Measurements from ENCODE around the gene ZMIZ2.
"Not testable (repeated sequence)": the region's sequence is repeated elsewhere in the genome, so short reads cannot be mapped to it uniquely, and the experiment has no call there.

ZMIZ2 gene

DNA sequence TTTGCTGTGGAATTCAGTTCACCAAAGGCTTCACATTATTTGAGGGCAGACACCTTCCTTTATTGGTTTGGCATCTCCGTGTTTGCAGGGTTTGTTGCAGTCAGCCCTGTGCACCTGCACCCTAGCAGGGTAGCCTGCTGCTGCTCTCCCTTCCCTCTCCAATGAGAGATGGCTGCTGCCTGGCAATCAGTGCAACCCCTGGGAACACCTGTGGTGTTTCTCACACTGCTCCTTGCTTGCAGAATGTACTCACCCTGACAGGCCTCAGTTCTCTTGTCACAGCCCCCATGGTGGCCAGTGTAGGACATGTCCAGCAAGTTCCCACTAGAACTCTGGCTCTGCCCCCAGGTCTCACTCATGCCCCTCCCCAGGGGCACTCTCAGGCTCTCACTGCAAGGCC, 35.7 kb downstream of the ZMIZ2 start:
- TF ChIP-seq Cebpa-rat (IDR thresholded peaks at IDR 0.05), result no peak
- Histone ChIP-seq H3K27me3 (no peaks in the 10 kb centered on the region), H4K20me1 (no peaks in the 10 kb centered on the region), H3K36me3 (no peaks in the 10 kb centered on the region; a peak in 1 of 22 replicates), H3K9me3 (replicated peaks in 1 of 11) (peaks cover 16 to 35% (median 25%) of the 10 kb centered on the region in 11 experiments), H3K4me2 (no peak overlapping the region), H3K4me1 (peaks cover 0 to 12% (median 4%) of the 10 kb centered on the region in 10 experiments; a peak in 8 of 20 replicates), H3K9ac (no peak overlapping the region), H3K27ac (no peak overlapping the region), H3K4me3 (no peak overlapping the region)

- H3K36me3 ChIP-seq, H3K4me3 ChIP-seq, H3K27ac ChIP-seq, H3K4me2 ChIP-seq, H3K9ac ChIP-seq, H3K27me3 ChIP-seq, H4K20me1 ChIP-seq: not testable (repeated sequence)
- peaks cover 0 to 12% (median 4%) of the 10 kb centered on the region in 10 experiments; a peak in 8 of 20 replicates for H3K4me1 ChIP-seq
- H3K9me3 ChIP-seq (replicated peaks in 1 of 11), result peaks cover 16 to 35% (median 25%) of the 10 kb centered on the region in 11 experiments
Observed at GRCh38 chr7:44785218-44785617, 36.6 kb downstream of the ZMIZ2 start.

GRCh38 chr7:44787041-44787440, 38.4 kb downstream of the ZMIZ2 start:
- H3K4me3 ChIP-seq, result no peak overlapping the region
- H4K20me1 ChIP-seq, result no peaks in the 10 kb centered on the region
- H3K9me3 ChIP-seq (replicated peaks in 1 of 11), result peaks cover 16 to 34% (median 25%) of the 10 kb centered on the region in 11 experiments
- no peaks in the 10 kb centered on the region; a peak in 1 of 22 replicates for H3K36me3 ChIP-seq
- H3K27me3 ChIP-seq, result no peaks in the 10 kb centered on the region
- no peak overlapping the region for H3K9ac ChIP-seq
- peaks cover 0 to 12% (median 4%) of the 10 kb centered on the region in 10 experiments; a peak in 8 of 20 replicates for H3K4me1 ChIP-seq
- H3K4me2 ChIP-seq, result peak overlapping the region in 5 of 11 experiments; percentile 33 to 45 (median 42); a peak in 9 of 22 replicates
- no peak for TF ChIP-seq Cebpa-rat (IDR thresholded peaks at IDR 0.05)
- no peak overlapping the region for H3K27ac ChIP-seq

DNA sequence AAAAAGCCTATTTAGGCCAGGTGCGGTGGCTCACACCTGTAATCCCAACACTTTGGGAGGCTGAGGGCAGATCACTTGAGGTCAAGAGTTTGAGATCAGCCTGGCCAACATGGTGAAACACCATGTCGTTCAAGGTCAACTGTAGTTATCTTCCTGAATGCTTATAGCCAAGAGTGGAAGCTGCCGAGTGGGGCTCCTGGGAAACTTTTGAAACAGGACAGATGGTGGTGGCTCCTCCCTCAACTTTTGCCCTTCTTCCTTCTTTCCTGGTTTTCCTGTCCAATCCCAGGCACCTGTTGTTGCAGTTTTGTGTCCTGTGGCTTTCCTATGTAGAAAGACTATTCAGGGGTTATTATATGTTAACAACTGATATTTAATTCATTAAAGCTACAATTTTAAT, 39.1 kb downstream of the ZMIZ2 start:
- no peak for TF ChIP-seq Cebpa-rat (IDR thresholded peaks at IDR 0.05)
- Histone ChIP-seq H3K36me3 (no peaks in the 10 kb centered on the region; a peak in 1 of 22 replicates), H4K20me1 (no peaks in the 10 kb centered on the region), H3K27me3 (no peaks in the 10 kb centered on the region), H3K9me3 (replicated peaks in 1 of 11) (peaks cover 15 to 27% (median 20%) of the 10 kb centered on the region in 11 experiments), H3K4me3 (no peak overlapping the region), H3K27ac (no peak overlapping the region), H3K9ac (no peak overlapping the region), H3K4me1 (peaks cover 0 to 12% (median 4%) of the 10 kb centered on the region in 10 experiments; a peak in 8 of 20 replicates), H3K4me2 (no peak overlapping the region)

DNA sequence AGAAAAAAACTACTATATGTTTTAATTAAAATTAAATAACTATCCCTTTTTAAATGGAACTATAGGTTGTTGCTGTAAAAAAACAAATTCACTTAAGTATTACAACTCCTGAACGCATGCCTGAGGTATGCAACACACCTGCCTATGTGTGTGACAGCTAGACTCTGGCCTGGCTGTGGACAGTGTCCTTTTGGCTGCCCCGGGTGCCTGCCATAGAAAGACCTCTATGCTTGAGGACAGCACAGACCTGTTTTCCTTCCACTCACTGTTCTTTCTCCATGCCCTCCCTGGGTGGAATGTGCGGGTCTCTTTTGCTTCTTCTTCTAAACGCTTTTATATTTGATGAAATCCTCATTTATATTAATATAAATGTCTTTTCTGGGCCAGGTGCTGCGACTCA, 41.3 kb downstream of the ZMIZ2 start:
- Histone ChIP-seq H4K20me1 (no peaks in the 10 kb centered on the region), H3K36me3 (no peaks in the 10 kb centered on the region)
- TF ChIP-seq Cebpa-rat (IDR thresholded peaks at IDR 0.05), result no peak

GRCh38 chr7:44791278-44792219, 42.9 kb downstream of the ZMIZ2 start:
- Histone ChIP-seq H3K36me3 (no peaks in the 10 kb centered on the region), H4K20me1 (no peaks in the 10 kb centered on the region), H3K9me3 (replicated peaks in 1 of 11) (no peaks in the 10 kb centered on the region), H3K27ac (no peak overlapping the region), H3K9ac (no peak overlapping the region), H3K27me3 (no peaks in the 10 kb centered on the region), H3K4me1 (peaks cover 0 to 17% (median 9%) of the 10 kb centered on the region in 10 experiments; a peak in 15 of 20 replicates), H3K4me3 (no peak overlapping the region), H3K4me2 (no peak overlapping the region)
- no peak for TF ChIP-seq Cebpa-rat (IDR thresholded peaks at IDR 0.05)

More for the DNA sequence above, 41.3 kb downstream of the ZMIZ2 start:
- no peak overlapping the region for H3K27ac ChIP-seq
- peaks cover 0 to 5% (median 0%) of the 10 kb centered on the region in 11 experiments; a peak in 3 of 22 replicates for H3K9me3 ChIP-seq (replicated peaks in 1 of 11)
- no peak overlapping the region for H3K9ac ChIP-seq
- H3K4me2 ChIP-seq, result no peak overlapping the region
- peaks cover 0 to 12% (median 5%) of the 10 kb centered on the region in 10 experiments; a peak in 10 of 20 replicates for H3K4me1 ChIP-seq
- H3K27me3 ChIP-seq, result no peaks in the 10 kb centered on the region
- no peak overlapping the region for H3K4me3 ChIP-seq

DNA sequence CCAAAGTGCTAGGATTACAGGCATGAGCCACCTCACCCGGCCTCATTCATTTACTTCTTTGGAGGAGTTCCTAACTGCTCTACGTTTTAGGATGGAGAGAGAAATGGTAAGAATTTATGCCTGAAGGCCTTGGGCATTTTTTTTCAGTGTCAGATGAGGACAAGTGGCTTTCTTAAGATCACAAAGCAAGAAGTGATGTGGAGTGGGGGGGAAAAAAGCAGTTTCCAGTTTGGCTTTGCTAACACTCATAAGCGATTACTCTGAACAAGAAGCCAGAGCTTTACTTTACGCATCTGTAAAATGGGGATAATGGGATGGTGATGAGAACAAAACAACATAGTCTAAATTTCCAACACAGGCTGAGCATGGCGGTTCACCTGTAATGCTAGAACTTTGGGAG, 45.3 kb downstream of the ZMIZ2 start:
- Histone ChIP-seq H4K20me1 (peaks cover 15 to 22% (median 16%) of the 10 kb centered on the region in 11 experiments), H3K27ac (no peak overlapping the region), H3K4me1 (peaks cover 10 to 19% (median 18%) of the 10 kb centered on the region in 10 experiments), H3K9me3 (replicated peaks in 1 of 11) (no peaks in the 10 kb centered on the region), H3K27me3 (no peaks in the 10 kb centered on the region), H3K4me3 (no peak overlapping the region), H3K36me3 (peaks cover 5 to 15% (median 14%) of the 10 kb centered on the region in 11 experiments), H3K4me2 (no peak overlapping the region), H3K9ac (no peak overlapping the region)
- TF ChIP-seq Cebpa-rat (IDR thresholded peaks at IDR 0.05), result no peak

GRCh38 chr7:44794331-44794730, 45.7 kb downstream of the ZMIZ2 start:
- H3K4me3 ChIP-seq, result no peak overlapping the region
- H3K36me3 ChIP-seq, result peaks cover 9 to 19% (median 18%) of the 10 kb centered on the region in 11 experiments
- peaks cover 14 to 23% (median 22%) of the 10 kb centered on the region in 10 experiments for H3K4me1 ChIP-seq
- no peak overlapping the region for H3K4me2 ChIP-seq
- no peak for TF ChIP-seq Cebpa-rat (IDR thresholded peaks at IDR 0.05)
- H3K27me3 ChIP-seq, result no peaks in the 10 kb centered on the region
- H3K9ac ChIP-seq, result no peak overlapping the region
- no peak overlapping the region for H3K27ac ChIP-seq
- no peaks in the 10 kb centered on the region for H3K9me3 ChIP-seq (replicated peaks in 1 of 11)
- H4K20me1 ChIP-seq, result peaks cover 19 to 26% (median 20%) of the 10 kb centered on the region in 11 experiments

GRCh38 chr7:44796034-44796503, 47.4 kb downstream of the ZMIZ2 start:
- H3K27me3 ChIP-seq, result no peaks in the 10 kb centered on the region
- H3K9ac ChIP-seq, result peak overlapping the region; percentile 96 to 100 (median 99)
- H3K9me3 ChIP-seq (replicated peaks in 1 of 11), result no peaks in the 10 kb centered on the region
- peaks cover 36 to 44% (median 38%) of the 10 kb centered on the region in 11 experiments for H4K20me1 ChIP-seq
- no peak for TF ChIP-seq Cebpa-rat (IDR thresholded peaks at IDR 0.05)
- peak overlapping the region; percentile 75 to 97 (median 87) for H3K4me3 ChIP-seq
- H3K4me2 ChIP-seq, result peak overlapping the region; percentile 72 to 92 (median 84)
- H3K36me3 ChIP-seq, result peaks cover 26 to 37% (median 36%) of the 10 kb centered on the region in 11 experiments
- peaks cover 26 to 39% (median 33%) of the 10 kb centered on the region in 10 experiments for H3K4me1 ChIP-seq
- peak overlapping the region; percentile 97 to 100 (median 100); a peak in 21 of 22 replicates for H3K27ac ChIP-seq
